ENCODE data around the gene MMP8.
A peak's percentile ranks its signal among the peaks of the same experiment; 100 is the strongest.

MMP8 gene

DNA sequence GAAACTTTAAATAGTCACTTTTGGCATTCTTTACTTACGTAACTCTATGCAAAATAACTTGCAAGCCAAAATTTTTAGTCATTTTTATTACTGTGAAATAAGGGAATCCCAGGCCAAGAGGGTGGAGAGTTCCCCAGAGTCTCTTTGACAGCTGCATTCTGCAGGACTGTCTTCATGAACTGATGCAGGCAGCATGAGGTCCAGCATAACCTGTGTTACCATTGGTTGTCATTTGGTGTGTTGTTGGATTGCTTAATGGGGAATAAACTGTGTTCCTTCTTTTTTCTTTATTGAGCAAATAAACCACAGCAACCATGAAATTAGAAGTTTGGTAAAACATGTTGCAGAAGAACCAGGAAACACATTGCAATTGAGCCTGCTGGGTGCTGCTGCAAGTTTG, 43.8 kb downstream of the MMP8 start:
- TF ChIP-seq, protein P1, sequence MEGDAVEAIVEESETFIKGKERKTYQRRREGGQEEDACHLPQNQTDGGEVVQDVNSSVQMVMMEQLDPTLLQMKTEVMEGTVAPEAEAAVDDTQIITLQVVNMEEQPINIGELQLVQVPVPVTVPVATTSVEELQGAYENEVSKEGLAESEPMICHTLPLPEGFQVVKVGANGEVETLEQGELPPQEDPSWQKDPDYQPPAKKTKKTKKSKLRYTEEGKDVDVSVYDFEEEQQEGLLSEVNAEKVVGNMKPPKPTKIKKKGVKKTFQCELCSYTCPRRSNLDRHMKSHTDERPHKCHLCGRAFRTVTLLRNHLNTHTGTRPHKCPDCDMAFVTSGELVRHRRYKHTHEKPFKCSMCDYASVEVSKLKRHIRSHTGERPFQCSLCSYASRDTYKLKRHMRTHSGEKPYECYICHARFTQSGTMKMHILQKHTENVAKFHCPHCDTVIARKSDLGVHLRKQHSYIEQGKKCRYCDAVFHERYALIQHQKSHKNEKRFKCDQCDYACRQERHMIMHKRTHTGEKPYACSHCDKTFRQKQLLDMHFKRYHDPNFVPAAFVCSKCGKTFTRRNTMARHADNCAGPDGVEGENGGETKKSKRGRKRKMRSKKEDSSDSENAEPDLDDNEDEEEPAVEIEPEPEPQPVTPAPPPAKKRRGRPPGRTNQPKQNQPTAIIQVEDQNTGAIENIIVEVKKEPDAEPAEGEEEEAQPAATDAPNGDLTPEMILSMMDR (conservative IDR thresholded peaks at IDR 0.05; ENCODE audit: low read depth, low read length) = no peak
- no peak overlapping the region for H3K4me3 ChIP-seq (ENCODE audit: low read length)
- DNase-seq (ENCODE audit: low read depth) = no peak

DNA sequence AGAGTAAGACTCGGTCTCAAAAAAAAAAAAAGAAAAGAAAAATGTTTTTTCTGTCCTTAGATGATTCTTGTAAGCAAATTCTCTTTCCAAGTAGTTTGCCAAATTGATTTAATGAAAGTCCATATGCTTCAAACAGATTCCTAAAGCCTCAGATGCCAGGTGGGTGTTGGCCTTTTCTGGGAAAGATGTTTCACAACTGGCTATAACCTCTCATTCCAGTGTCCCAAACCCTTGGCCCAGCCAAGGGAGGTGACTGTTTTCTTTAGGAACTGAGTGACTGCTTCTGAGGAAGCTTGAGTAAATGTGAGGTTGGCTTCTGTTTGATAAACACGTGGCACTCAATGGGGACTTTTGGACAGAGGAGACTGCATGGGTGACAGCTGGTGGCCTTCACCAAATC, 46.7 kb downstream of the MMP8 start:
- no peak overlapping the region for H3K4me3 ChIP-seq (ENCODE audit: low read length)
- DNase-seq (ENCODE audit: low read depth) = no peak
- TF ChIP-seq, protein P1 (conservative IDR thresholded peaks at IDR 0.05; ENCODE audit: low read depth, low read length) = no peak

DNA sequence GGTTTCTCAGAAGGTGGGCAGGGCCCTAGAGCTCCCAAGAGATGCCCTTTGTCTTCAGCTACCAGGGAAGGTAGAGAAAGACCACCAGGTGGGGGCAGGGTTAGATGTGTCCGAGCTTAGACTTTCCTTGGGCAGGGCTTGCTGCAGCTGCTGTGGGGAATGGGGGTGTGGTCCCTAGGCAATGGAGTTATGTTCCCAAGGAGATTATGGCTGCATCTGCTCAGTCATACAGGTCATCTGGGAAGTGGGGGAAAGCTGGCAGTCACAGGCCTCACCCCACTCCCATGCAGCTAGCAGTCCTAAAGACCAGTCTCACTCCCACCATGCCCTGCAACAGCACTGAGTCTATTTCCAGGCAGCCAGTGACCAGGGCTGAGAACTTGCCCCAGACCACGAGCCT, 48.7 kb downstream of the MMP8 start:
- TF ChIP-seq, protein P1 (conservative IDR thresholded peaks at IDR 0.05; ENCODE audit: low read depth, low read length) = no peak
- no peak overlapping the region for H3K4me3 ChIP-seq (ENCODE audit: low read length)
- no peak for DNase-seq (ENCODE audit: low read depth)

DNA sequence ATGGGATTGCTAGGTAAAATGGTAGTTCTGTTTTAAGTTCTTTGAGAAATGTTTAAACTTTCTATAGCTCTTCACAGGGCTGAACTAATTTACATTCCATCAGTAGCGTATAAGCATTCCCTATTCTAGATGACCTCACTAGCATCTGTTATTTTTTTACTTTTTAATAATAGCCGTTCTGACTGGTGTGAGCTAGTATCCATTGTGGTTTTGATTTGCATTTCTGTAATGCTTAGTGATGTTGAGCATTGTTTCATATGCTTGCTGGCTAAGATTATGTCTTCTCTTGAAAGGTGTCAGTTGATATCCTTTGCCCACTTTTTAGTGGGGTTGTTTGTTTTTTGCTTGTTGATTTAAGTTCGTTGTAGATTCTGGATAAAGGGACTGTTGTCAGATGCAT, 55.1 kb downstream of the MMP8 start:
- no peak overlapping the region for H3K4me3 ChIP-seq (ENCODE audit: low read length)
- DNase-seq (ENCODE audit: low read depth) = no peak

DNA sequence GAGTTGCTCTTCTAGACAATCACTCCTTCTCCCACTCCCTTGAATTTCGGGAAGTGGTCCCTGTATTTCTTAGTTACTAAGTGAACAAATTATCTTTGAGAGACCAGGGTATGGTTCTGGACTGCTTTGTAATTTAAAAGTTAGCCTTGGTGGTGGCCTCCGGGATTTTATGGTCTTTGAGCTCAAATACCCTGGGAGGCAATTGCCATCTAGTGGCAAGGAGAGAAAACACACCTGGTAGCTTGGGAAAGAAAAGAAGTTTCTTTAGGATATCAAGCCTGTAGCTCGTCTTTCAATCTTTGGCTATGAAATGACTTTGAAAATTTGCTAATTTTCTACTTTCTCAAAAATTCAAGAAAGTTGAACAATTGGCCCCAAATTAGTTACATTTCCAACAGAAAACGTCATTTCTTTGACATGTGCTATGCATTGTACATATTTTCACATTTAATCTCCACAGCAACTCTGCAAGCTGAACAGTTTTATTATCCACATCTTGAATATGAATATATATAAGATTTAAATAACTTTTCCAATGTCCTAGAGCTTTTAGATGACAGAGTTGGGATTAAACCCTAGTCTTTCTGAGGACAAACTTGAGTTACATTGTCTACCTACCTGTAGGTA, 58.3 kb downstream of the MMP8 start:
- H3K4me3 ChIP-seq (ENCODE audit: low read length) = no peak overlapping the region
- TF ChIP-seq, protein P1 (conservative IDR thresholded peaks at IDR 0.05; ENCODE audit: low read depth, low read length) = peak; percentile 95
- DNase-seq (ENCODE audit: low read depth) = peak; percentile 9

More for the DNA sequence above, 55.1 kb downstream of the MMP8 start:
- TF ChIP-seq, protein P1 (conservative IDR thresholded peaks at IDR 0.05; ENCODE audit: low read depth, low read length) = no peak

DNA sequence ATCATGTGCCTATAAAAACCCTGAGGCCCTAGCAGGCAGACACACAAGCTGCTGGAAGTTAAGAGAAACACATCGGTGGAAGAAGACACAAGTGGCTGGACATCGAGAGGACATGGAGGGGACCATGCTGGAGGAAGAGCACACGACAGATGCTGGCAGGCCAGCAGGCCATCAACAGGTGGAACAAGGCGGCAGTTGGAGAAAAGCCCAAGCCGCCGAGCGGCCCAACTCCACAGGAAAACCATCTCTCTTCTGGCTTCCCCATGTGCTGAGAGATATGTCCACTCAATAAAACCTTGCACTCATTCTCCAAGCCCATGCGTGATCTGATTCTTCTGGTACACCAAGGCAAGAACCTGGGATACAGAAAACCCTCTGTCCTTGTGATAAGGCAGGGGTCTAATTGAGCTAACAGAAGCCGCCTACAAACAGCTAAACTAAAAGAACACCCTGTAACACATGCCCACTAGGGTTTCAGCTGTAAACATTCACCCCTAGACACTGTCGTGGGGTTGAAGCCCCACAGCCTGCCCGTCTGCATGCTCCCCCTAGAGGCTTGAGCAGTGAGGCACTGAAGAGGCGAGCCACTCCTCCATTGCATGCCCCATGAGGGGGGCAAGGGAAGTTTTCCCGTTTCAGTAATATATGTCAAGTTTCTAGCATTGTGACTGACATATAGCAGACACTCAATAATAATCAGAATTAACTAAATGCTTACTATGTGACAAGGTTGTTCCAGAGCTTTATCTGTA, 60.6 kb downstream of the MMP8 start:
- H3K4me3 ChIP-seq (ENCODE audit: low read length) = no peak overlapping the region
- no peak for DNase-seq (ENCODE audit: low read depth)
- TF ChIP-seq, protein P1 (conservative IDR thresholded peaks at IDR 0.05; ENCODE audit: low read depth, low read length) = peak; percentile 46

DNA sequence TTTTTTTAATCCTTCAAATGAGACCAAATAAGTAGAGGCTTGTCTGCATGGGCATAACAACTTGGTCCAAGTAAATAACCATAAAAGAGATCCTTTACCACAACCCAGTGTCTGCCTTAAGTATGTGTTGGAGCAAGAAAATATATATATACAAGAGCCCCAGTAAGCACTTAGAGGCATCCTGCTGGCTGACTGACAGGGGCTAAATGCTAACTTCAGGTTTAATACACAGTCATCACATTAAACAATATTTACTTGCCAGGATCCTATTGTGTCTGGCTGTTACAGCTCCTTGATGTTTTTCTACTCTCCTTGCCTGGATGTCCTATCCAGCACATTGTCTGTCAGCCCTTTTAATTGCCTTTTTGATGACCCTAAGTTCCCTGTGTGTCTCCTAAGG, 62.1 kb downstream of the MMP8 start:
- TF ChIP-seq, protein P1 (conservative IDR thresholded peaks at IDR 0.05; ENCODE audit: low read depth, low read length) = no peak
- no peak for DNase-seq (ENCODE audit: low read depth)
- H3K4me3 ChIP-seq (ENCODE audit: low read length) = no peak overlapping the region
